Tracheal epithelial cell (primary cell): ENCODE data around the gene DNALI1. TPM values are rescaled to one million over a fixed set of nuclear protein-coding genes. Genes with fewer than 3 reads are reported as not detected.

ENCODE experiments used
- total RNA-seq: library from RNA; depleted of rRNA; stranded (reverse); fragments of >200 nt; gene quantifications from 2 replicates; pipeline ENCODE4 v1.2.1, GENCODE V29; 2014

Gene DNALI1
- 0.21 and 0.48 TPM in 2 replicates for total RNA-seq

GRCh38 chr1:37556712-37557196 lies at the start of gene DNALI1:
TSS of gene DNALI1 (plus strand) at chr1:37556940. CDS start at chr1:37556995, 55 bp downstream.

GRCh38 chr1:37514350-37515184 lies 42.2 kb upstream of the DNALI1 start, which contains the start of gene MEAF6:
TSS of gene MEAF6 (minus strand) at chr1:37514766. CDS start at chr1:37514746, 20 bp downstream.

GRCh38 chr1:37553927-37554808 lies 2.6 kb upstream of the DNALI1 start, which contains the start of gene SNIP1:
TSS of gene SNIP1 (minus strand) at chr1:37554293. CDS start at chr1:37554229, 64 bp downstream.

DNA sequence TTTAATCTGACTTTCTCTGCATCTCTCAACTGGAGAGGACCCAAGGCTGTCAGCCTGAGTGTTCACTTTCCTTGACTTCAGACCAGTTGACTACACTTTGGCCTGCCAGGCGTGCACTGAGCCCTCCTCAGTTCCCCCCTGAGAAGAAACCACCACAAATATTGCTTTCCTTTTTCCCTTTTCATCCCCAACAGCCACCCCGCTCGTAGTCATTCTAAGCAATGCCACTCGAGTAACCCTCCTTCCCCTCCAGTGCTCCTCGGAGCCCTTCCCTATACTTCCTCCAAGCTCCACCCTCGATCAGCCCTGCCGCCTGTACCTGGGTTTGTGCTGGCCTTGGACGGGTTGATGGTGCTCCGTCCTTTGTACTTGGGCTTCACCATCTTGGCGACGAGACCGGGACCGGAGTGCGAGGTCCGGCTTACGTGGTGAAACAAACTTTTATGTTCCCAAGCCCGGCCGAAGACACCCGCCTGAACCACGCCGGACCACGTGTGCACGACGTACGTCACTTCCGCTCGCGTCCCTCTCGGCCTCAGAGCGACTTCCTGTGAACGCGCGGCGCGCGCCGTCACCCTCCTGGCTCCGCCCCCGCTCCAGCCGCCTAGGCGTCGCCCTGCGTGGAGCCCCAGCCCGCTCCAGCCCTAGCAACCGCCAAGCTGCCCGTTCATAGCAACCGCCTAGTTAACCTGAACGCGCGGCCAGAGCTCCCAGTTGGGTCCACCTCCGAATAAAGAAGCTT lies 38.9 kb downstream of the DNALI1 start, which contains the start of gene GNL2:
GNL2 (minus strand) TSS at position 498 of the 742 bp plus-strand sequence; CDS start at position 383, 115 bp downstream.

Other genes starting within 250 kb of the DNALI1 start
- 20.5 and 59.0 TPM in 2 replicates for gene ZC3H12A, start 82.4 kb upstream of the DNALI1 start, total RNA-seq
- 66.3 and 80.0 TPM in 2 replicates for gene MEAF6, start 42.2 kb upstream of the DNALI1 start, total RNA-seq
- 8.5 and 18.8 TPM in 2 replicates for gene SNIP1, start 2.6 kb upstream of the DNALI1 start, total RNA-seq
- gene GNL2, start 39.0 kb downstream of the DNALI1 start, total RNA-seq = 57.8 and 62.2 TPM in 2 replicates
- 0.24 TPM in 1 of 2 replicates, not detected in the other for gene RSPO1, start 78.0 kb downstream of the DNALI1 start, total RNA-seq
- 0.64 and 1.4 TPM in 2 replicates for gene CDCA8, start 135.6 kb downstream of the DNALI1 start, total RNA-seq
- gene EPHA10, start 208.2 kb downstream of the DNALI1 start, total RNA-seq = 0.24 TPM in 1 of 2 replicates, not detected in the other
- 0.64 and 2.2 TPM in 2 replicates for gene MANEAL, start 236.9 kb downstream of the DNALI1 start, total RNA-seq